Testis (tissue), 2 donors: ENCODE results near the gene GPER1.

Source experiments
- CTCF ChIP-seq, 3 experiments: fragments of 450-650 bp in 2 of 3; fragments of 200-600 bp in 1 of 3; sonication (generic) in 1 of 3; IDR thresholded peaks; one replicate each; pipeline ENCODE4 v1.5.1; 2016 to 2019; ENCODE audit warnings: antibody characterized with exemption in 3 of 3, mild to moderate bottlenecking in 2 of 3, moderate library complexity in 1 of 3
- POLR2A ChIP-seq: fragments of 450-650 bp; IDR thresholded peaks from one replicate; pipeline ENCODE4 v1.6.1; 2017; ENCODE audit warnings: antibody characterized with exemption, mild to moderate bottlenecking, moderate library complexity

DNA sequence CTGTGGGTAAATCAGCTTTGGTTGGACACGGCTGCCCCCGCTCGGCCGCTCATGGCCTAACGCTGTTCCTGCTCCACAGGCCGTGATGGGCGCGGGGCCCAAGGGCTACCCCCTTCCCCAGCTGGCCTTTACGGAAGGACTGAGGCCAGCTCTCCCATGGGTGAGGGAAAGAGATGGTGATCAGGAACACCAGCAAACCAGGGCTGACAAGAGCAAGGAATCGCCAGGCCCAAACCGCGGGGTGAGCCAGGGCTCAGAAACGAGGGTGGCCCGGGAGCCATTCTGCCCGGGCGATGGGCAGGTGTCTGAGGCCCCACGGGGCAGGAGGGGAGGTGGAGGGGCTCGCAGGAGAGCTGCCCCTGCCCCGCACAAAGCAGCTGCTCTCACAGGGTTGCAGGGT is 26.6 kb downstream of the GPER1 start:
- TF ChIP-seq CTCF (IDR thresholded peaks at IDR 0.05) = no peak
- no peak for TF ChIP-seq POLR2A
